HL-60 (cell line): Measurements from ENCODE around the gene DPH3.

Experiments used
- CTCF ChIP-seq: IDR thresholded peaks from one replicate; pipeline ENCODE4 v1.5.1; 2011; ENCODE audit warnings: low read length, control low read depth, inconsistent platforms; ENCODE audit not compliant: insufficient read depth
- GABPA ChIP-seq: IDR thresholded peaks from 2 replicates; pipeline ENCODE4 v1.6.1; 2012; ENCODE audit warnings: low read depth

- no peak for TF ChIP-seq CTCF
- no peak for TF ChIP-seq GABPA
Observed at GRCh38 chr3:16214366-16214765, 50.4 kb downstream of the DPH3 start.
